Measurements from ENCODE around the gene OR10A3.

DNA sequence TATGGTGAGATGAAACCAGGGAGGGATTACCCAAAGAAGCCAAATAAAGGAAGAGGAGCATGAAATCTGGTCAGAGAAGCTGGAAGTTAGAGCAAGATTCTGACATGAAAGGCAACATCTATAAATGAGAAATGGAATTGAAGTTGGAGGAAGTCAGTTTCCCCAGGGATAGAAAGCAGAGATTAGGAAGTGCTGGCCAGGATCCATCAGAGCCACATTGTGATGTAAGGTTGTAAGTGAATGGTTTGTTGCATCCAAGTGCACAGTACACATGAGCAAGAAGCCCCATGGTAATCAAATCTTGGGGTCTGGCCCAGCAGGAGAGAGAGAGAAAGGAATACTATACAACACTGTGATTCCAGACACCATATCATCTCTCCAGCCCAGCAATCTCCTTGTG, 30.3 kb upstream of the OR10A3 start:
- TF ChIP-seq, protein P1, sequence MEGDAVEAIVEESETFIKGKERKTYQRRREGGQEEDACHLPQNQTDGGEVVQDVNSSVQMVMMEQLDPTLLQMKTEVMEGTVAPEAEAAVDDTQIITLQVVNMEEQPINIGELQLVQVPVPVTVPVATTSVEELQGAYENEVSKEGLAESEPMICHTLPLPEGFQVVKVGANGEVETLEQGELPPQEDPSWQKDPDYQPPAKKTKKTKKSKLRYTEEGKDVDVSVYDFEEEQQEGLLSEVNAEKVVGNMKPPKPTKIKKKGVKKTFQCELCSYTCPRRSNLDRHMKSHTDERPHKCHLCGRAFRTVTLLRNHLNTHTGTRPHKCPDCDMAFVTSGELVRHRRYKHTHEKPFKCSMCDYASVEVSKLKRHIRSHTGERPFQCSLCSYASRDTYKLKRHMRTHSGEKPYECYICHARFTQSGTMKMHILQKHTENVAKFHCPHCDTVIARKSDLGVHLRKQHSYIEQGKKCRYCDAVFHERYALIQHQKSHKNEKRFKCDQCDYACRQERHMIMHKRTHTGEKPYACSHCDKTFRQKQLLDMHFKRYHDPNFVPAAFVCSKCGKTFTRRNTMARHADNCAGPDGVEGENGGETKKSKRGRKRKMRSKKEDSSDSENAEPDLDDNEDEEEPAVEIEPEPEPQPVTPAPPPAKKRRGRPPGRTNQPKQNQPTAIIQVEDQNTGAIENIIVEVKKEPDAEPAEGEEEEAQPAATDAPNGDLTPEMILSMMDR (IDR thresholded peaks at IDR 0.05; ENCODE audit: control extremely low read depth in 1 of 3, insufficient read depth in 1 of 3, low read depth in 1 of 3, low read length in 3 of 3): no peak
- TF ChIP-seq RNF2 (IDR thresholded peaks at IDR 0.05; ENCODE audit: borderline replicate concordance, low read depth, low read length, missing control alignments, poor library complexity, severe bottlenecking) (no peak), RXRA (IDR thresholded peaks at IDR 0.05; ENCODE audit: insufficient read depth, low read depth, low read length) (no peak), YY1 (IDR thresholded peaks at IDR 0.05; ENCODE audit: low read depth, low read length) (no peak), POLR2AphosphoS5 (IDR thresholded peaks at IDR 0.05; ENCODE audit: low read depth, low read length) (no peak)

Measured in H1 (cell line).